OCI-LY3 (cell line): ENCODE data around the gene RBM28.

Experiments used
- H2AFZ ChIP-seq: fragments of 200-600, 300-600 bp; shearing (Covaris generic); 2 replicates; pipeline ENCODE4 v1.6.0; 2014; ENCODE audit warnings: antibody characterized with exemption, low read depth, low read length
- H3K27ac ChIP-seq: fragments of 200-600, 300-600 bp; sonication (generic); 2 replicates; pipeline ENCODE4 v1.5.1; 2014; ENCODE audit warnings: mild to moderate bottlenecking, low read length, moderate library complexity, mixed read lengths
- H3K27me3 ChIP-seq: fragments of 200-600, 300-600 bp; sonication (generic); 2 replicates; pipeline ENCODE4 v1.6.1; 2014; ENCODE audit warnings: low read depth, low read length, mixed read lengths
- H3K36me3 ChIP-seq: fragments of 200-600, 300-600 bp; sonication (generic); replicated peaks from 2 replicates; pipeline ENCODE3; 2014; ENCODE audit warnings: low read depth, low read length, mixed read lengths
- H3K4me1 ChIP-seq: fragments of 300-600, 200-600 bp; sonication (generic); 2 replicates; pipeline ENCODE4 v1.6.1; 2014; ENCODE audit warnings: low read length, mixed read lengths
- H3K4me2 ChIP-seq: fragments of 200-600, 300-600 bp; sonication (generic); 2 replicates; pipeline ENCODE4 v1.6.1; 2014; ENCODE audit warnings: low read length, mixed read lengths
- H3K4me3 ChIP-seq: fragments of 300-600, 200-600 bp; sonication (generic); 2 replicates; pipeline ENCODE4 v1.5.1; 2014; ENCODE audit warnings: antibody characterized with exemption, mild to moderate bottlenecking, low read length, moderate library complexity
- H3K79me2 ChIP-seq: fragments of 300-600, 200-600 bp; shearing (Covaris generic); 2 replicates; pipeline ENCODE4 v1.6.1; 2014; ENCODE audit warnings: mild to moderate bottlenecking, low read length, mixed read lengths
- H3K9ac ChIP-seq: fragments of 300-600, 200-600 bp; shearing (Covaris generic); 2 replicates; pipeline ENCODE4 v1.6.0; 2014; ENCODE audit warnings: mild to moderate bottlenecking, low read length, moderate library complexity
- H3K9me3 ChIP-seq: fragments of 200-600, 300-600 bp; shearing (Covaris generic); 2 replicates; pipeline ENCODE4 v1.6.1; 2014; ENCODE audit warnings: low read length, mixed read lengths; ENCODE audit not compliant: insufficient read depth
- H4K20me1 ChIP-seq: fragments of 200-600, 300-600 bp; sonication (generic); 2 replicates; pipeline ENCODE4 v1.6.1; 2016; ENCODE audit warnings: low read length, mixed read lengths; ENCODE audit not compliant: insufficient read depth
- EZH2phosphoT487 ChIP-seq: fragments of 200-600 bp; shearing (Covaris generic); IDR thresholded peaks from 2 replicates; pipeline ENCODE4 v1.6.1; 2018; ENCODE audit warnings: antibody characterized with exemption, mixed run types, low read depth
- TF ChIP-seq, protein P1 (sequence below): fragments of 200-600, 300-600 bp; sonication (generic); IDR thresholded peaks from 2 replicates; pipeline ENCODE4 v1.5.1; 2014; ENCODE audit warnings: antibody characterized with exemption, low read length, low read depth

RBM28 gene

GRCh38 chr7:128324368-128324680 is 19.4 kb downstream of the RBM28 start:
- no peak overlapping the region for H2AFZ ChIP-seq
- no peaks in the 10 kb centered on the region for H3K9me3 ChIP-seq
- H3K27me3 ChIP-seq = no peaks in the 10 kb centered on the region
- H3K27ac ChIP-seq = no peak overlapping the region
- TF ChIP-seq, protein P1, sequence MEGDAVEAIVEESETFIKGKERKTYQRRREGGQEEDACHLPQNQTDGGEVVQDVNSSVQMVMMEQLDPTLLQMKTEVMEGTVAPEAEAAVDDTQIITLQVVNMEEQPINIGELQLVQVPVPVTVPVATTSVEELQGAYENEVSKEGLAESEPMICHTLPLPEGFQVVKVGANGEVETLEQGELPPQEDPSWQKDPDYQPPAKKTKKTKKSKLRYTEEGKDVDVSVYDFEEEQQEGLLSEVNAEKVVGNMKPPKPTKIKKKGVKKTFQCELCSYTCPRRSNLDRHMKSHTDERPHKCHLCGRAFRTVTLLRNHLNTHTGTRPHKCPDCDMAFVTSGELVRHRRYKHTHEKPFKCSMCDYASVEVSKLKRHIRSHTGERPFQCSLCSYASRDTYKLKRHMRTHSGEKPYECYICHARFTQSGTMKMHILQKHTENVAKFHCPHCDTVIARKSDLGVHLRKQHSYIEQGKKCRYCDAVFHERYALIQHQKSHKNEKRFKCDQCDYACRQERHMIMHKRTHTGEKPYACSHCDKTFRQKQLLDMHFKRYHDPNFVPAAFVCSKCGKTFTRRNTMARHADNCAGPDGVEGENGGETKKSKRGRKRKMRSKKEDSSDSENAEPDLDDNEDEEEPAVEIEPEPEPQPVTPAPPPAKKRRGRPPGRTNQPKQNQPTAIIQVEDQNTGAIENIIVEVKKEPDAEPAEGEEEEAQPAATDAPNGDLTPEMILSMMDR = no peak
- no peak for TF ChIP-seq EZH2phosphoT487
- no peak overlapping the region for H3K9ac ChIP-seq
- no peak overlapping the region for H3K4me2 ChIP-seq
- no peaks in the 10 kb centered on the region for H3K4me1 ChIP-seq
- no peaks in the 10 kb centered on the region for H3K79me2 ChIP-seq
- no peak overlapping the region for H3K4me3 ChIP-seq
- H4K20me1 ChIP-seq = no peaks in the 10 kb centered on the region
- peaks cover 53% of the 10 kb centered on the region for H3K36me3 ChIP-seq

- peaks cover 57% of the 10 kb centered on the region for H3K36me3 ChIP-seq
- H3K4me2 ChIP-seq = no peak overlapping the region
- TF ChIP-seq, protein P1 = no peak
- no peak for TF ChIP-seq EZH2phosphoT487
- no peak overlapping the region for H2AFZ ChIP-seq
- no peak overlapping the region for H3K9ac ChIP-seq
- H3K4me3 ChIP-seq = no peak overlapping the region
- H3K27ac ChIP-seq = no peak overlapping the region
- no peaks in the 10 kb centered on the region for H3K4me1 ChIP-seq
- H4K20me1 ChIP-seq = no peaks in the 10 kb centered on the region
- no peaks in the 10 kb centered on the region for H3K9me3 ChIP-seq
- H3K79me2 ChIP-seq = no peaks in the 10 kb centered on the region
- no peaks in the 10 kb centered on the region for H3K27me3 ChIP-seq
These were observed 20.0 kb downstream of the RBM28 start for GRCh38 chr7:128323459-128324367.

- Histone ChIP-seq H3K27ac (no peak overlapping the region), H4K20me1 (no peaks in the 10 kb centered on the region), H3K4me2 (no peak overlapping the region), H3K79me2 (no peaks in the 10 kb centered on the region), H3K9ac (no peak overlapping the region), H3K9me3 (no peaks in the 10 kb centered on the region), H2AFZ (no peak overlapping the region), H3K36me3 (peaks cover 55% of the 10 kb centered on the region), H3K27me3 (no peaks in the 10 kb centered on the region), H3K4me1 (no peaks in the 10 kb centered on the region), H3K4me3 (no peak overlapping the region)
- no peak for TF ChIP-seq EZH2phosphoT487
- TF ChIP-seq, protein P1 = no peak
These were observed 20.7 kb downstream of the RBM28 start for GRCh38 chr7:128323040-128323439.

- Histone ChIP-seq H3K4me1 (no peaks in the 10 kb centered on the region), H3K9me3 (no peaks in the 10 kb centered on the region), H2AFZ (no peak overlapping the region), H3K27ac (no peak overlapping the region), H3K27me3 (no peaks in the 10 kb centered on the region), H3K9ac (no peak overlapping the region), H3K4me3 (no peak overlapping the region), H3K79me2 (no peaks in the 10 kb centered on the region), H3K36me3 (peaks cover 58% of the 10 kb centered on the region), H4K20me1 (no peaks in the 10 kb centered on the region), H3K4me2 (no peak overlapping the region)
- TF ChIP-seq, protein P1 = peak; percentile 50
- no peak for TF ChIP-seq EZH2phosphoT487
These were observed 21.6 kb downstream of the RBM28 start for GRCh38 chr7:128322040-128322643.
